Right lobe of liver (tissue), 4 donors: ENCODE measurements around the gene HIC1.
A peak's percentile ranks its signal among the peaks of the same experiment; 100 is the strongest.

Experiments used
- POLR2A ChIP-seq: fragments of 450-650 bp; IDR thresholded peaks from one replicate; pipeline ENCODE4 v1.6.1; 2017; ENCODE audit warnings: antibody characterized with exemption, mild to moderate bottlenecking
- TF ChIP-seq, protein P1 (sequence below), 4 donors: fragments of 200-600 bp in 3 of 4; fragments of 450-650 bp in 1 of 4; IDR thresholded peaks; one replicate each; pipeline versions ENCODE4 v1.5.1 to v1.8.0; 2016 to 2022; ENCODE audit warnings: antibody characterized with exemption in 4 of 4, mild to moderate bottlenecking in 2 of 4
- donor health status: DM: no; HTN: no; CAD: no.
- donor health status: DM: no; HTN: no; CAD: no.
- donor health status: DM: no; HTN: yes; CAD: no.

DNA sequence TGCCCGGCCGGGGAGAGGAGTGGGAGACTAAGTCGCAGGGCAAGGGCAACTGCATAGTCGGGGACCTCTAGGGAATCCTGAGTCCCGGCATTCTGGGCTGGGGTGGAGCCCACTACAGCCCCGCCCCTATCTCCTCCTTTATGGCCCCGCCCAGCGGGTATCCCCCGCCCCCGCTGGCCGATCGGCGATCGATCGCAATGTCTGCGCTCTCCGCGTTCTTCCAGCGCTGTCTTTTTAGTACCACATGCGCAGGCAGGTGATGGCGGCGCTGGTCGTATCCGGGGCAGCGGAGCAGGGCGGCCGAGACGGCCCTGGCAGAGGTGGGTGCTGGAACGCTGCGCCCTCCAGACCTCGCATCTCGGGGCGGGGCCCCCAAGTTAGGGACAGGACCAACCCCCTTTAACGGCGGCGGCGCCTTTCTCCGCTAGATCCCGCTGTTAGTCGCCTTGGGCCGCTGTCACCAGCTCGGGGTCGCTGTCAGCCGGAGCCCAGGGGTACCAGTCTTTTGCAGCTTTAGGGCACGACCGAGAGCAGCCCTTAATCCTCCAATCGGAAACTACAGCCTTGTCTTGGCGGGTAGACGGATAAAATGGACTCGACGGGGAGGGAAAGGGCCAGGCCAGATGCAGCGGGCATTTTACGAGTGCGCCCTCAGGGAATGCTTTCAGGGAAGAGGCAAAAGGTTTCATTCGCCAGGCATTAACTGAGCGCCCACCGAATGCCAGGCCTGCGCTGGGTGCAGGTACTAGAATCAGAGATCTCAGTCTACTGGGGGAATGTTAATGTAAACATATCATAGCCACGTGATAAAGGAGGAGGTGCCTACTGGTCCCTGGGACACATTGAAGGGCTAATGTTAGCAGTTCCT lies 24.8 kb upstream of the HIC1 start, which contains the start of gene DPH1:
- TF ChIP-seq POLR2A: peak; percentile 12
- TF ChIP-seq, protein P1, sequence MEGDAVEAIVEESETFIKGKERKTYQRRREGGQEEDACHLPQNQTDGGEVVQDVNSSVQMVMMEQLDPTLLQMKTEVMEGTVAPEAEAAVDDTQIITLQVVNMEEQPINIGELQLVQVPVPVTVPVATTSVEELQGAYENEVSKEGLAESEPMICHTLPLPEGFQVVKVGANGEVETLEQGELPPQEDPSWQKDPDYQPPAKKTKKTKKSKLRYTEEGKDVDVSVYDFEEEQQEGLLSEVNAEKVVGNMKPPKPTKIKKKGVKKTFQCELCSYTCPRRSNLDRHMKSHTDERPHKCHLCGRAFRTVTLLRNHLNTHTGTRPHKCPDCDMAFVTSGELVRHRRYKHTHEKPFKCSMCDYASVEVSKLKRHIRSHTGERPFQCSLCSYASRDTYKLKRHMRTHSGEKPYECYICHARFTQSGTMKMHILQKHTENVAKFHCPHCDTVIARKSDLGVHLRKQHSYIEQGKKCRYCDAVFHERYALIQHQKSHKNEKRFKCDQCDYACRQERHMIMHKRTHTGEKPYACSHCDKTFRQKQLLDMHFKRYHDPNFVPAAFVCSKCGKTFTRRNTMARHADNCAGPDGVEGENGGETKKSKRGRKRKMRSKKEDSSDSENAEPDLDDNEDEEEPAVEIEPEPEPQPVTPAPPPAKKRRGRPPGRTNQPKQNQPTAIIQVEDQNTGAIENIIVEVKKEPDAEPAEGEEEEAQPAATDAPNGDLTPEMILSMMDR (IDR thresholded peaks at IDR 0.05): no peak
